Activated naive CD8-positive, alpha-beta T cell treated with anti-CD3 and anti-CD28 coated beads for 36 hours (primary cell): Measurements from ENCODE around the gene MRPS23. TPM values are rescaled to one million over a fixed set of nuclear protein-coding genes. Genes with fewer than 3 reads are reported as not detected.

Experiments used
- DNase-seq: peaks from one replicate; pipeline ENCODE4 v3.0.0; 2021
- H3K27ac Mint-ChIP-seq: one replicate; pipeline ENCODE4 v1.8.0; 2022; ENCODE audit warnings: mild to moderate bottlenecking, moderate library complexity, mixed read lengths
- H3K27me3 Mint-ChIP-seq: one replicate; pipeline ENCODE4 v1.8.0; 2022; ENCODE audit warnings: mild to moderate bottlenecking, mixed read lengths
- H3K36me3 Mint-ChIP-seq: one replicate; pipeline ENCODE4 v1.8.0; 2021; ENCODE audit warnings: mild to moderate bottlenecking, mixed read lengths
- H3K4me1 Mint-ChIP-seq: one replicate; pipeline ENCODE4 v1.8.0; 2021; ENCODE audit warnings: mixed read lengths
- H3K4me3 Mint-ChIP-seq: one replicate; pipeline ENCODE4 v1.8.0; 2022; ENCODE audit warnings: mild to moderate bottlenecking, moderate library complexity, mixed read lengths
- H3K9me3 Mint-ChIP-seq: one replicate; pipeline ENCODE4 v1.8.0; 2022; ENCODE audit warnings: mixed read lengths
- total RNA-seq, 2 experiments: library from RNA; stranded (reverse); gene quantifications; one replicate each; pipeline ENCODE4 v1.2.3, GENCODE V29; 2021

MRPS23 gene
- total RNA-seq, 2 experiments from 2014 or later, result 85.0 to 91.4 TPM

DNA sequence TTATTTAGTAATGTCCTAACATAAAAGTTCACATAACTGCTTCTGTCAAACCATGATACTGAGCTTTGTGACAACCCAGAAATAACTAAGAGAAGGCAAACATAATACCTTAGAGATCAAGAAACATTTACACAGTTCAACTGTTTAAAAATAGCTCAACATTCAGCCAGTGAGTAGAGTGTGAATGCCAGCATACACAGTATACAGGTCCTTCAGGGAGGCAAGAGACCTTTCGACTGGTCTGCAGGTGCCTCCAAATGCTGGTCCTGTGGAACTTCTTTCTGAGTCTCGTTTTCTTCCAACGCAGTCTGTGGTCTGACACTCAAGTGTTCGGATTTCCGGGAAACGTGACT, 10.3 kb downstream of the MRPS23 start:
- Mint-ChIP-seq H3K27ac (no peak overlapping the region), H3K27me3 (no peaks in the 10 kb centered on the region), H3K4me3 (no peak overlapping the region), H3K9me3 (no peaks in the 10 kb centered on the region), H3K4me1 (peaks cover 7% of the 10 kb centered on the region), H3K36me3 (peaks cover 9% of the 10 kb centered on the region)
- no peak for DNase-seq

GRCh38 chr17:57838857-57839570, 10.8 kb downstream of the MRPS23 start:
- Mint-ChIP-seq H3K36me3 (peaks cover 9% of the 10 kb centered on the region), H3K27me3 (no peaks in the 10 kb centered on the region), H3K4me1 (peaks cover 12% of the 10 kb centered on the region), H3K9me3 (no peaks in the 10 kb centered on the region), H3K27ac (no peak overlapping the region), H3K4me3 (no peak overlapping the region)
- no peak for DNase-seq

DNA sequence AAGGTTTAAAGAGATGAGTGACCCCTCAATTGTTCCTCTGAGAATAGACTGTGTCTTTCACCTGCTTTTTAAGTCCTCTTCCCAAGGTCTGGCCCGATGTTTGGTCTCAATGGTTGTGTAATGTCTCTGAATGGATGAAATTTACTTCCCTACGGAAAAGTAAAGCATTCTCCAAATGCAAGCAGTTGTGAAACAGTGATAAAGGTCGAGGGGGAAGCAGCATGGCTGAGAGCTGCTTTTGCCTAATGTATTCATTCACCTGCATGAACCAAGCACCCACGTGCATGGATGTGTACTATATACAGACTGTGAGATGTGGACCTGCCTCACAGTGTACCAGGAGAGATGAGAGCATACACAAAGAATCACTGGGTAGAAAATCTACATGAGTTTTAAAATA, 11.4 kb downstream of the MRPS23 start:
- DNase-seq, result no peak
- H3K36me3 Mint-ChIP-seq, result peaks cover 7% of the 10 kb centered on the region
- H3K27me3 Mint-ChIP-seq, result no peaks in the 10 kb centered on the region
- H3K4me1 Mint-ChIP-seq, result peaks cover 14% of the 10 kb centered on the region
- H3K9me3 Mint-ChIP-seq, result no peaks in the 10 kb centered on the region
- H3K27ac Mint-ChIP-seq, result no peak overlapping the region
- H3K4me3 Mint-ChIP-seq, result no peak overlapping the region

- H3K4me3 Mint-ChIP-seq, result no peak overlapping the region
- no peak for DNase-seq
- H3K9me3 Mint-ChIP-seq, result no peaks in the 10 kb centered on the region
- peaks cover 10% of the 10 kb centered on the region for H3K4me1 Mint-ChIP-seq
- H3K36me3 Mint-ChIP-seq, result peaks cover 5% of the 10 kb centered on the region
- H3K27me3 Mint-ChIP-seq, result no peaks in the 10 kb centered on the region
- H3K27ac Mint-ChIP-seq, result no peak overlapping the region
Observed at GRCh38 chr17:57835333-57835900, 14.4 kb downstream of the MRPS23 start.

GRCh38 chr17:57834146-57834741, 15.6 kb downstream of the MRPS23 start:
- H3K27ac Mint-ChIP-seq, result peak overlapping the region; percentile 10
- H3K36me3 Mint-ChIP-seq, result peaks cover 5% of the 10 kb centered on the region
- no peaks in the 10 kb centered on the region for H3K27me3 Mint-ChIP-seq
- H3K9me3 Mint-ChIP-seq, result no peaks in the 10 kb centered on the region
- DNase-seq, result no peak
- H3K4me1 Mint-ChIP-seq, result peaks cover 10% of the 10 kb centered on the region
- H3K4me3 Mint-ChIP-seq, result no peak overlapping the region

DNA sequence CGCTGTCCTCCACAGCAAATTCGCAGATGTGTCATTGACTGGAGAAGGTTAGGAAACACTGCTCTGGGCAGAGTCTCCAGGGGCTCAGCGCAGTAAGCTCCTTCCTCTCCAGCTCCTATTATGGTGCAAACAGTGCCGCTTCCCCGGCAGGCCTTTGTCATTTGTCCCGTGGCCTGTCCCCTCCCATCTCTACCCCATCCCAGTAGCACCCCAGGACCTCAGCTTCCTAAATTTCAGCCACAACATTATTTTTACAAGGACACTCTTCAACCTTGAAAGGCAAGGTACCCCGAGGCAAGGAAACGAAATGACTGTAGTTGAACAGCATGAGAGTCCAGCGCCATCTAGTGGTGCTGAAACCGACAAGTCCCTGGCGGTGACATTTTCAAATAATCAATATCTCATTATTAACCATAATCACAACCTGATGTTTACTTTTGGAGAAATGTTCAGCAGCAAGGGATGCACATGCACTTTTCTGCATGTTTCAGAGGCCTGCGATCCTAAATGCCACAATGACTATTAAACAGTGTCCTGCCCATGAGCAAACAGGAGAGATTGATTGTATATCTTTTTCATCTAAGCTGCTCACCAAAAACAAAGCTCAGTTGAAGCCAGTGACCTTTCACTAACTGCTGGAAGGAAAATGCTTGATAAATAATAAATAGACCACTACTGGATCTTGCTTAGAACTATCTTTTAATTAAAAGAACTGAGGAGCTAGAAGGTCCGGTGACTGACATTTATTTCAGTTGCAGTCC, 16.5 kb downstream of the MRPS23 start:
- Mint-ChIP-seq H3K36me3 (peaks cover 5% of the 10 kb centered on the region), H3K4me3 (no peak overlapping the region), H3K27ac (no peak overlapping the region)

GRCh38 chr17:57832314-57833178, 17.3 kb downstream of the MRPS23 start:
- no peaks in the 10 kb centered on the region for H3K9me3 Mint-ChIP-seq
- no peak overlapping the region for H3K4me3 Mint-ChIP-seq
- DNase-seq, result no peak
- H3K27me3 Mint-ChIP-seq, result no peaks in the 10 kb centered on the region
- no peak overlapping the region for H3K27ac Mint-ChIP-seq
- H3K36me3 Mint-ChIP-seq, result peaks cover 5% of the 10 kb centered on the region
- peaks cover 8% of the 10 kb centered on the region for H3K4me1 Mint-ChIP-seq

More for the DNA sequence above, 16.5 kb downstream of the MRPS23 start:
- H3K27me3 Mint-ChIP-seq, result no peaks in the 10 kb centered on the region
- DNase-seq, result peak; percentile 57
- no peaks in the 10 kb centered on the region for H3K9me3 Mint-ChIP-seq
- H3K4me1 Mint-ChIP-seq, result peaks cover 8% of the 10 kb centered on the region

DNA sequence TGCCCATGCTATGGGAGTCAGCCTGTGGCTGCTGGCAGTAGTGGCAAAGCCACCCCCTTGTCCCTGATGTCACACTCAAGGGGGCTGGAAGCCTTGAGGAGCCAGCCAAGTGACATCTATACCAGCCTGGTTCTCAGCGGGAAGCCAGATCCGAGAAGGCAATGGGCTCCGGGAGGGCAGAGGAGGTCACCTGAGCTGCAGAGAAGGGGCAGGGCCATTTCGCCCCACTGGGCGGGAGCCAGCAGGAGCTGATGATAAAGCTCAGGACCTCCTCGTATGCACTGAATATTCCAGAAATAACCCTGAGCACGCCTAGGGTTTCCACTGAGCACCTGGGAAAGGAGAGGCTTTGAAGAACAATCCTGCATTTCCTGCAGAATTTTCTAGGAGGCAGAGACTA, 19.0 kb downstream of the MRPS23 start:
- Mint-ChIP-seq H3K4me1 (peaks cover 8% of the 10 kb centered on the region), H3K4me3 (no peak overlapping the region), H3K9me3 (no peaks in the 10 kb centered on the region), H3K27me3 (no peaks in the 10 kb centered on the region), H3K27ac (no peak overlapping the region), H3K36me3 (no peaks in the 10 kb centered on the region)
- DNase-seq, result no peak

DNA sequence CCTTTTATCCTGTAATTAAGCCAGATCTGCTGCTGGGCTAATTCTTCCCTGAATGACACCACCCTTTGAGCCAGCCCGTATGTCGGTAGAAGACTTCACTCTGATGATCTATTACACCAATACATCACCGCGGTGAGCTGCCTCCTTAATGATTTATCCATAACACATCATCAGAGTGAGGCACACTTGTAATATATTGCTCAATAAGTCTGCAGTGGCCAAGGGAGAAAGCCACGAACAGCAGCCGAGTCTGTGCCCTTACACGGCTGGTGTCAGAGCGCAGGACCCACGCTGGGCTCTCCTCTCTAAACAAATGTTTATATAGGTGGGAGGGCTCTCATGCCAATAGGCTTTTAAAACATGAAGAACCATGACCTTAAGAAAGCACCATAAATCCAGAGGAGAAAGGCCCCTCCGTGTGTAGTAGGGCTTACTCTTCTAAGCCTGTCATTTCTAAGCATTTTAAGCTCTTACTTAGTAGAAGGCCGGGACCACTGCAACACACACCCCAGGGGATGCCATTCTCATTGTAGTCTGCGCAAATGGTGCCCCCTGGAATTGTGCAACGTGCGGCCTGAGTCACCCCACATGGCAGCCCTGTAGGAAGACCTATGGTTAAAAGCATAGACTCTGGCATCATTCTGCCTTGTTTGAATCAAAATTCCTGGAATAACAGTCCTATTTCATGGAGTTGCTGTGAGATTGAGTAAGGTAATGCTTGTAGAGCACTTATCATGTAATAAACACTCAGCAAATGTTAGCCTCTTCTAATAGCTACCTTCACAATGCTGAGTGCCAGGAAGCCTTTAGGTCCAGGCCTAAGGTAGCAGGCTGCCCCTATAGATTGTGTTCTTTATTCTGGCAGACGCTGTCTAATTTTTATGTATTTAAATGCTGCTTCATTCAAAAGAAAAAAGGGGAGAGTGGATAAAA, 26.1 kb downstream of the MRPS23 start:
- H3K4me1 Mint-ChIP-seq, result no peaks in the 10 kb centered on the region
- H3K36me3 Mint-ChIP-seq, result no peaks in the 10 kb centered on the region
- H3K27ac Mint-ChIP-seq, result no peak overlapping the region
- no peak for DNase-seq
- no peaks in the 10 kb centered on the region for H3K9me3 Mint-ChIP-seq
- H3K4me3 Mint-ChIP-seq, result no peak overlapping the region
- H3K27me3 Mint-ChIP-seq, result no peaks in the 10 kb centered on the region

- Mint-ChIP-seq H3K9me3 (no peaks in the 10 kb centered on the region), H3K4me3 (no peak overlapping the region), H3K36me3 (no peaks in the 10 kb centered on the region), H3K27ac (no peak overlapping the region), H3K4me1 (no peaks in the 10 kb centered on the region), H3K27me3 (peaks cover 18% of the 10 kb centered on the region)
- no peak for DNase-seq
Observed at GRCh38 chr17:57819867-57820266, 30.0 kb downstream of the MRPS23 start.

GRCh38 chr17:57819285-57819684, 30.6 kb downstream of the MRPS23 start:
- H3K36me3 Mint-ChIP-seq, result no peaks in the 10 kb centered on the region
- no peak for DNase-seq
- no peak overlapping the region for H3K27ac Mint-ChIP-seq
- no peak overlapping the region for H3K4me3 Mint-ChIP-seq
- no peaks in the 10 kb centered on the region for H3K9me3 Mint-ChIP-seq
- peaks cover 18% of the 10 kb centered on the region for H3K27me3 Mint-ChIP-seq
- no peaks in the 10 kb centered on the region for H3K4me1 Mint-ChIP-seq

DNA sequence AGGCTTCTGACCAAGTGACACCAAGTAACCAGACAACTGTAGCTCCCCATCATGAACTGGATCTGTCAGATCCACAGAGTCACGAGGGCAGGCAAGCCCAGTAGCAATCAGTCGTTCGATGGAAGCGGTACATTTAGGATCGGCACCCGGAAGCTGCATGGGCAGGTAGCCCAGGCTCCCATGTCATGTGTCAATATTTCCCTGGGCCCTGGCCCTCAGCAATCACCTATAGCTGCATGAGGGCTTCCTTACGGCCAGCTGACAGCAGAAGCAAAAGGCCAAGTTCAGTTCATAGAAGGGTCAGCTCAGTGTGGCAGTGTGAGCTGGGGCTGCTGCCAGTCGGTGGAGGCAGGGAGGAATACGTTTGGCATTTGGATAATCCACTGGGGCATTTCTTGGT, 31.8 kb downstream of the MRPS23 start:
- Mint-ChIP-seq H3K4me3 (no peak overlapping the region), H3K4me1 (no peaks in the 10 kb centered on the region), H3K9me3 (no peaks in the 10 kb centered on the region), H3K36me3 (no peaks in the 10 kb centered on the region), H3K27me3 (peaks cover 25% of the 10 kb centered on the region), H3K27ac (no peak overlapping the region)
- no peak for DNase-seq

DNA sequence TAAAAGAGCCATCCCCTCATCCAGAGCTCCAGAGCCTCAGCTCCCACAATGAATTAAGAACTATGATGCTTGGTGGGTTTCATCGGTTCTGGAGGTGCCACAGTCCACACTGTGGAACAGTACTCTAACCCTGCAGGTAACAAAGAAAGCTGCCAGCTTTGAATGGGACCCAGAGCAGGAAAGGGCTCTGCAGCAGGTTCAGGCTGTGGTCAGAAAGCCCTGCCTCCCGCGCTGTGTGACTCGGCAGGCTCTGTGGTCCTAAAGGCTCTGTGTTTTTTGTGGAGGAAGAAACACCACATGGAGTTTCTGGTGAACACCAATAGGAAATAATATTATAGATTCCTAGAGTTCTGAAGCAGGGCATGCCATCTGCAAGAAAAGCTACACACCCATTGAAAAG, 32.5 kb downstream of the MRPS23 start:
- H3K36me3 Mint-ChIP-seq, result no peaks in the 10 kb centered on the region
- no peaks in the 10 kb centered on the region for H3K4me1 Mint-ChIP-seq
- H3K9me3 Mint-ChIP-seq, result no peaks in the 10 kb centered on the region
- no peak overlapping the region for H3K4me3 Mint-ChIP-seq
- H3K27ac Mint-ChIP-seq, result no peak overlapping the region
- peaks cover 28% of the 10 kb centered on the region for H3K27me3 Mint-ChIP-seq
- DNase-seq, result no peak

- H3K27me3 Mint-ChIP-seq, result peaks cover 54% of the 10 kb centered on the region
- H3K4me1 Mint-ChIP-seq, result peaks cover 11% of the 10 kb centered on the region
- no peaks in the 10 kb centered on the region for H3K36me3 Mint-ChIP-seq
- H3K4me3 Mint-ChIP-seq, result no peak overlapping the region
- no peaks in the 10 kb centered on the region for H3K9me3 Mint-ChIP-seq
- H3K27ac Mint-ChIP-seq, result no peak overlapping the region
- no peak for DNase-seq
Observed at GRCh38 chr17:57814421-57814820, 35.4 kb downstream of the MRPS23 start.
